Mucosa of rectum (tissue), 2 donors: ENCODE data around the gene GSE1.

Experiments used
- H3K27ac ChIP-seq, 2 donors: one replicate each; pipeline ENCODE4 v1.7.0; 2013; ENCODE audit warnings: inconsistent platforms in 2 of 2, low read depth in 2 of 2, low read length in 2 of 2
- H3K27me3 ChIP-seq, 2 donors: one replicate each; pipeline ENCODE4 v1.7.0; 2013; ENCODE audit warnings: low read length in 2 of 2; ENCODE audit not compliant: control insufficient read depth in 2 of 2, insufficient read depth in 2 of 2
- H3K36me3 ChIP-seq, 2 donors: one replicate each; pipeline ENCODE4 v1.7.0; 2013; ENCODE audit warnings: low read length in 2 of 2; ENCODE audit not compliant: control insufficient read depth in 2 of 2, insufficient read depth in 2 of 2
- H3K4me1 ChIP-seq, 2 donors: one replicate each; pipeline ENCODE4 v1.7.0; 2013; ENCODE audit warnings: low read length in 2 of 2, mild to moderate bottlenecking in 1 of 2; ENCODE audit not compliant: control insufficient read depth in 2 of 2, insufficient read depth in 2 of 2
- H3K4me3 ChIP-seq, 2 donors: one replicate each; pipeline ENCODE4 v1.7.0; 2013; ENCODE audit warnings: low read length in 2 of 2
- H3K9ac ChIP-seq, 2 donors: one replicate each; pipeline ENCODE4 v1.7.0; 2013; ENCODE audit warnings: low read length in 2 of 2, low read depth in 1 of 2, mild to moderate bottlenecking in 1 of 2
- H3K9me3 ChIP-seq, 2 donors: one replicate each; pipeline ENCODE4 v1.7.0; 2013; ENCODE audit warnings: low read length in 2 of 2; ENCODE audit not compliant: control insufficient read depth in 2 of 2
- donor health status: healthy.
- donor health status: Normal muscosa, but diverticular disease.

The GSE1 gene

DNA sequence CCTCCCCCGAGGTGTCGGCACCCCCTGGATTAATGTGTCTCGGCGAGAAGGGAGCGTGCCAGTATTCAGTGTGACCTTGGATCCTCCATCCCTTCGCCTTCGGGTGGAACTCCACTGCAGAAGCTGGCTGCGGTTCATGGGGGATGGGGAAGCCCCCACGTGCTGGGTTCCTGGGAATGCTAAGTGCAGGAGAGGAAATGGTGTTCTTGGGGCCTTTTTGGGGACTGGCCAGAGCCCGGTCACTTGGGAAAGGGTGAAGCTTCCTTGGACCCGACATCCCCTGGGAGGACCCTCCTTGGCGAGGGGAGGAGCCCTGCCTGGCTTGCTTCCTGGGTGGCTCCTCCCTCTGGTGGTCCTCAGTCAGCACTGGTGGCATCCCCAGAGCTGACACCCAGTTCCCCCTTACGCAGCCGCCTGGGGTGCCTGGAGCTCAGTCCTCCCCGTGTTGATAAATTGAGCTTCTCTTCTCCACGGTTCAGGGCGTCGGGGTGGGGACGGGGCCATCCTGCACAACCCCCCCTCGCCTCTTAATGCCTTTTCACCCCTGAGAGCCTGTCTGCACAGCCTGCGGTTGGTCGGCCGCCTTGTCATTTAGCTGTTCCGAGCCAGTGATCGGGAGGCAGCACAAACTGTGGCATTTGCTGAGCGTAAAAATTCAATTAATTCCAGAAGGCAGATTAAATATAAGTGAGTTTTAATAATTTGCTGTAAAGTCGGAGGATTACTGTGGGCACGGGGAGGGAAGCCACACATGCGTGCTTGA, 30.7 kb upstream of the GSE1 start:
- peaks cover 14% of the 10 kb centered on the region in 2 donors for H3K4me1 ChIP-seq
- no peak overlapping the region for H3K9ac ChIP-seq
- no peak overlapping the region for H3K27ac ChIP-seq

DNA sequence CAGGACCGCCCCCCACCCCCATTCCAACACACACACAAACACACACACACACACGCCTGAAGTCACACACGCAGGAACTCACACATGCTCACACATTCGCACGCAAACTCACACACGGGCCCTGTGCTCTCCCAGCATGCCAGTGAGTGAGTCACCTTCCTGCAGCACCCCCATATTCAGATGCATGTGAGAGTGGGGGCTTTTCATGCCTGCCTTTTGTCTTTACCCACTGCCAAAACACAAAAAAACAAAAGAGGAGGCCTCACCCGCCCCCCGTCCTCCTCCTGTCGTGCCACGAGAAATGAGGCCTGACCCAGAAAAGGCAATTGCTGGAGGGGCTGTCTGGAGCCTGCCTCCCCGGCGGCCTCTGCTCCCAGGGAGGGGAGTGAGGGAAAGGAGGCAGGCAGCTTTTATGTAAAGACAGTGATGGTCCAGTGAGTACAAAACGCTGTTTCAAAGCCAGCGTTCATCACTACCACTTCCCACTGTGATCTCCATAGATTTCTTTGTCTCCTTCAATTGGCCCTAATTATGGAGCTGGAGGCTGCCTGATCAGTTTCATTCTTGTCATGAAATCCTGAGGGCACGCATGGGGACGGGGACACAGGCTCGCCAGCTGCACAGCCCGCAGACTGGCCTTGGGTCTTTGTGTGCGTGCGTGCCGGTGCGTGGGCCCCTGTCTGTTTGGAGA, 29.5 kb upstream of the GSE1 start:
- Histone ChIP-seq H3K27me3 (no peaks in the 10 kb centered on the region), H3K4me1 (peaks cover 10 to 11% of the 10 kb centered on the region in 2 donors), H3K36me3 (no peaks in the 10 kb centered on the region), H3K4me3 (no peak overlapping the region), H3K27ac (no peak overlapping the region), H3K9ac (no peak overlapping the region), H3K9me3 (no peaks in the 10 kb centered on the region)

More for the DNA sequence above, 30.7 kb upstream of the GSE1 start:
- H3K36me3 ChIP-seq, result no peaks in the 10 kb centered on the region
- no peaks in the 10 kb centered on the region for H3K27me3 ChIP-seq
- H3K4me3 ChIP-seq, result no peak overlapping the region
- no peaks in the 10 kb centered on the region for H3K9me3 ChIP-seq

DNA sequence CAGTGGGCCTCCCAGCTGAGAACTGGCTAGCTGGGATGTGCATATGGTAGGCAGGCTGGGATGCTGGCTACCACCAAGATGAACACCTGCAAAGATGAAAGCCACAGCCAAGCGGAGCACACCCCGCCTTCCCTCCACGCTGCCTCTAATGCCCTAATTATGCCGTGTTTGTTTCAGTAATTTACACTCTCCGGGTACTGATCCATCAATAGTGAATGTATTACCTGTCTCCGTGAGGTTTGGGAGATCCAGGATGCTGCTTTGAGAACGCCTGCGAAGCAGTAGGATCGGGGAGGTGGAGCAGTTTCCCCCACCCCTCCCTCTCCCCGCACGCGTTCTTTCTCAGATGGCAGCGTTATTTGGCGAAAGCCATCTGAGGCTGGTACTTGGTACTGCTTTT, 28.9 kb upstream of the GSE1 start:
- H3K9ac ChIP-seq, result no peak overlapping the region
- H3K36me3 ChIP-seq, result no peaks in the 10 kb centered on the region
- no peaks in the 10 kb centered on the region for H3K9me3 ChIP-seq
- no peak overlapping the region for H3K27ac ChIP-seq
- H3K4me1 ChIP-seq, result peaks cover 7 to 9% of the 10 kb centered on the region in 2 donors
- no peak overlapping the region for H3K4me3 ChIP-seq
- H3K27me3 ChIP-seq, result no peaks in the 10 kb centered on the region

DNA sequence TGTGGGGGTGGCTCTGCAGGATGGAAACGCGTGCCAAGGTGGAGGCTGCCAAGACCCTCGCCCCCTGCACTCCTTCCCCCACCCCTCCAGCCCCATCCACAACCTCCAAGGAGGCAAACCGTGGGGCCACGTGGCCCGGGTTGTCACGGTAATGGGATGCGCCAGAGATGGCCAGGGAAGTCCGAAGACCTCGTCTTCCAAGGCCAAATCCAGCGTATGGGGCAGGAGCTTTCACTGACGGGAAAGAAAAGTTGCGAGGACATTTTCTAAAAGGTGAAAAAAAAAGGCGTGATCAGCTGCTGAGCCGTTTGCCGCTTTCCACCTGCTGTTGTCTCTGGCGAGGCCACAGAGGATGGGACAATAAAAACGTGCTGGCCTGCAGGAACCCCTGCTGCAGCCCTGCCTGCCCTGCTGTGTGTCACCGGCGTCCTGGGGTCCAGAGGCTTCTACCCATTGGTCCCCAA, 28.3 kb upstream of the GSE1 start:
- H3K27me3 ChIP-seq, result no peaks in the 10 kb centered on the region
- H3K4me1 ChIP-seq, result peaks cover 2 to 5% of the 10 kb centered on the region in 2 donors
- no peak overlapping the region for H3K4me3 ChIP-seq
- no peak overlapping the region for H3K9ac ChIP-seq
- H3K27ac ChIP-seq, result no peak overlapping the region
- no peaks in the 10 kb centered on the region for H3K9me3 ChIP-seq
- no peaks in the 10 kb centered on the region for H3K36me3 ChIP-seq

DNA sequence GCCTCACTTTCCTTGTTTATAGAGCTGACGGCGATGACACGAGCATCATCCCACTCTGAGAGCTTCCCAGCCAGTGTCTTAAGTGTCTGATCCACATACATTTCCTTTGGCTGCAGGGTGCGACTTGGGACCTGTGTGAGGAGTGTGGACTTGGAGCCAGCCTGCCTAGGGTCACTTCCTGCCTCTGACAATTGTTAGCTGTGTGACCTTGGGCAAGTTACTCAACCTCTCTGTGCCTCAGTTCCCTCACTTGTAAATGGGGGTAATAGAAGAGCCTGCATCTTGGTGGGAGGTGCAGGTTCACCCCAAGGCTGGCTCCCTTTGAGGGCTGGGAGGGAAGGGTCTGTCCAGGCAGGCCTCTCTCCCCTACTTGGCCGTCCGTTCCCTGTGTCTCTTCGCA, 27.4 kb upstream of the GSE1 start:
- H3K27me3 ChIP-seq, result no peaks in the 10 kb centered on the region
- H3K4me3 ChIP-seq, result no peak overlapping the region
- H3K9ac ChIP-seq, result no peak overlapping the region
- no peaks in the 10 kb centered on the region for H3K9me3 ChIP-seq
- H3K27ac ChIP-seq, result no peak overlapping the region
- H3K36me3 ChIP-seq, result no peaks in the 10 kb centered on the region
- peaks cover 0 to 5% of the 10 kb centered on the region in 2 donors for H3K4me1 ChIP-seq

DNA sequence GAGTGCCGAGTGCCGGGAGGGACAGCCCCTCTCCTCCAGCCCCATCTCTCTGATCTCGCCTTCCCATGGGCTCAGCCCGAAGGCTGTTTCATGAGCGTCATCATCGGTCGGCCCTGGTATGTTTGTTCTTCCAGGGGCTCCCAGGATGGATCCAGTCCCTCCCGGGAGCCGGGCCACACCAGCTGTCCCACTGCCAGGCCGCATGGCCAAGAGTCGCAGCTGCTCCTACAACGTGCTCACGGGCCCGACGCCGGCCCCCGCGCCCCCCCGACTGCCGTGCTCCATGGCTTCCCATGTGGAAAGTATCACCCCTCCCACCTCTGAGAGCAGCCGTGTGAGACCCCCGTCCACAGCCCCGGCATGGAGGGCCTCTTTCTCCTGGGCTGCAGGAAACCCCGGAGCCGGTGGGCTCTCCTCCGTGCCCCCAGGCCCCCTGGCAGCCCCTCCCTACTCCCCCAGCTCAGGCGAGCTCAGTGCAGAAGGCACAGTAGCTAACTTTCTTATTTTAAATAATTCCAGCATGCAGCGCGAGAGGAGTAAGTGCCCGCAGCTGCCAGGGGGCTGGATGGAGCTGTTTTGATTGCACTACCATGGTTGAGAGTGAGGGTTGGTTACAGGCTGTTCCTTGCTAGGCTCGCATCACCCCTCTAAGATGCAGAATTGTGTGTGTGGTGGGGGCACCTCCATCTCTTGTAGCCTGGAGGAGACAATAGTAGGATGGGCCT, 26.6 kb upstream of the GSE1 start:
- H3K36me3 ChIP-seq, result no peaks in the 10 kb centered on the region
- no peaks in the 10 kb centered on the region for H3K27me3 ChIP-seq
- H3K9ac ChIP-seq, result no peak overlapping the region
- no peak overlapping the region for H3K27ac ChIP-seq
- no peaks in the 10 kb centered on the region for H3K9me3 ChIP-seq
- no peak overlapping the region for H3K4me3 ChIP-seq
- peaks cover 0 to 5% of the 10 kb centered on the region in 2 donors for H3K4me1 ChIP-seq

DNA sequence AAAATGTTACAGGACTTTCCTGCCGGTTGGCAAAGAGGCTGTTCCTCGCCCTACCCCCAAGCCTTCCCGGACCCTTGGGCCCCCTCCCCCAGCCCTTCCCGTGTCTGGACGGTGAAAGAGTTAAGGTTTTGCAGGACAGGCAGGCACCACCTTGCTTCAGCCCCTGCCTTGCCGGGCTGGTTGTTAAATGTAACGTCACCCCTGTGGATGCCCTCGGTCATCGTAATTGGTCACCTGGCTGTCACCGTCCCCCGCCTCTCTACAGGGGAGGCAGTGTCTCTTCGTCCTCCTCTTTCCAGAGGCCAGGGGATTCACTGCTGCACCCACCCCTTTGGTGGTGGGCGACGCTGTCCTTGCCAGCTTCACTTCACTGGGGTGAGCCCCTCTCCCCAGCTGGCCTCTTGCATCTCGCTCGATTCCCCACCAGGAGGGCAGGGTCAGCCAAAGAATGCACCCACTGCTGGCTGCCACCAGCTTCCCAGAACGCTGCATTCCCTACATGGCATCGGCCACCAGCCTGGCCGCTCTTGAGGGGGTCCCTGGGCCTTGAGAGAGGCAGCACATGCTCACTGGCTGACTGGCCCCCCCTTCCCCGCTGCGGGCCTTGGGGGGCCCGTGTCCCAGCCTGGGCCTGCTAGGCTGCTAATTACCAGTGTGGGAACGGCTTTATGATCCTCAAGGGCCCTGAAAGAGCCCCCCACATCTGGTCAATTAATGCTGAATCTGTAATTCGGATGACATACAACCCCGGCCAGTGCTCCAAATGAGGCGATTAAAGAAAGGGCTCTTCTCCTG, 25.2 kb upstream of the GSE1 start:
- Histone ChIP-seq H3K9ac (no peak overlapping the region), H3K36me3 (no peaks in the 10 kb centered on the region), H3K9me3 (no peaks in the 10 kb centered on the region), H3K4me1 (peaks cover under 1 to 8% of the 10 kb centered on the region in 2 donors), H3K27me3 (no peaks in the 10 kb centered on the region), H3K27ac (no peak overlapping the region), H3K4me3 (no peak overlapping the region)

DNA sequence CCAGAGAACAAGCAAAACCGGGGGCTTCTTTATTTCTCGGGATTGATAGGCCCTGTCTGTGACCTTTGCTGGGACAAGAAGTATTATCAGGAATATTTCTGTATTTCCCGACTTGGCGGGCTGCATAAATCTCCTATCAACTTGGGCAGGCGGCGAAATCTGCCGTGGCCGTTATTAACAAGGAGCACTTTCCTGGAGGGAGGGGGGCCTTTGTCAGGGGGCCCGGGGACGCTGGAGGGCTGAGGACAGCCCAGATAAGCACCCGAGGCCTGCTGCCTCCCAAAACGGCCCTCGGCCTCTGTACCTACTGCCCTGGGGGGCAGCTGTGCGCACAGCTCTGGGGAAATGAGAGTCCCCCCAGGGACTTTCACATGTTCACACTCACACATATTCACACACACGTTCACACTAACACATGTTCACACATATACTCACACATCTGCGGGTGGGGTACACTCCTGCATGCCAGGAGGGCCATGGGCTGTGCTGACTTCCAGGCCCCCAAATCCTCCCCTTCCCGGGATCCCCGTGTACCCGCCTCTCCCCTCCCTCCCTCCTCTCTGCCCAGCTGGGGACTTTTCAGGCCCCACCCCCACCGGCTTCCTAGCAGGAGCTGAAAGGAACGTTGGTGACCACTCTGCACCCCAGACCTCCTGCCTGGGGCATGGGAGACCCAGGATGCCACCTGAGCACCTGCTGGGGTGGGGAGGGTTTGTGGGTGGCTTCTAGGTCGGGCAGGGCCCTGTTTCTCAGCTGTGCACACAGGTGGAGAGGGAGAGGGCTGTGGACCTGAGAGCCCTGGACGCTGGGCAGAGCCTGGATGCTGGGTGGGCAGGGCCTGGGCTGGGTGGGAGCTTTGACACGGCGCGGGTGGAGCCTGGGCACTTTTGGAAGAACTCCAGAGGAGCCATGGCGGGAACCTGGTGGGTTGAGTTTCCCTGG, 24.3 kb upstream of the GSE1 start:
- H3K27ac ChIP-seq, result no peak overlapping the region
- H3K4me3 ChIP-seq, result no peak overlapping the region
- no peaks in the 10 kb centered on the region for H3K36me3 ChIP-seq
- H3K9ac ChIP-seq, result no peak overlapping the region
- peaks cover 4 to 9% of the 10 kb centered on the region in 2 donors for H3K4me1 ChIP-seq
- H3K9me3 ChIP-seq, result no peaks in the 10 kb centered on the region
- H3K27me3 ChIP-seq, result no peaks in the 10 kb centered on the region
